Ovary (tissue), 9 donors: ENCODE results near the gene GRIN1. TPM values are rescaled to one million over a fixed set of nuclear protein-coding genes. Genes with fewer than 3 reads are reported as not detected.

Experiments used
- DNase-seq, 5 donors: peaks; one replicate each; pipeline ENCODE4 v3.0.0-alpha.2; 2019 to 2020
- H3K27ac ChIP-seq, 2 donors: fragments of 200-600 bp; one replicate each; pipeline versions ENCODE4 v1.5.1 to v1.8.0; 2019 to 2022
- H3K27me3 ChIP-seq: fragments of 200-600 bp; one replicate; pipeline ENCODE4 v1.8.0; 2022
- H3K36me3 ChIP-seq: fragments of 200-600 bp; sonication (generic); one replicate; pipeline ENCODE4 v1.5.1; 2019
- H3K4me1 ChIP-seq: one replicate; pipeline ENCODE4 v1.8.1; 2013; ENCODE audit warnings: mild to moderate bottlenecking, moderate library complexity; ENCODE audit not compliant: insufficient read depth
- H3K4me3 ChIP-seq: fragments of 200-600 bp; sonication (generic); one replicate; pipeline ENCODE4 v1.5.1; 2017
- H3K9me3 ChIP-seq, 2 donors: fragments of 200-600 bp in 1 of 2; sonication (generic) in 1 of 2; one replicate each; pipeline versions ENCODE4 v1.5.1 to v1.8.1; 2013 to 2019; ENCODE audit warnings: mild to moderate bottlenecking in 1 of 2, moderate library complexity in 1 of 2
- EP300 ChIP-seq: sonication (generic); formaldehyde crosslinking; IDR thresholded peaks from one replicate; pipeline ENCODE4 v1.6.1; 2017; ENCODE audit warnings: antibody characterized with exemption
- POLR2A ChIP-seq: fragments of 450-650 bp; IDR thresholded peaks from one replicate; pipeline ENCODE4 v1.6.1; 2017; ENCODE audit warnings: antibody characterized with exemption, mild to moderate bottlenecking, moderate library complexity
- WGBS, 3 donors: extraction: QIAGEN DNeasy Blood & Tissue Kit in 1 of 3; methylation state at CpG; one replicate each; pipeline versions ENCODE4 v1.1.5 to v1.1.7; 2013 to 2017; 5-methylcytosine and 5-hydroxymethylcytosine counted together
- intact Hi-C, 4 donors: fragments of 100-400 bp; cut with DNase I; formaldehyde crosslinking; loops; one replicate each; pipeline versions ENCODE4 v1.11.0 to v1.15.1; 2022 to 2023
- polyA plus RNA-seq, 2 donors: library from polyadenylated mRNA; stranded (reverse); fragments of 200-250 nt in 1 of 2; fragments of 350-450 nt in 1 of 2; fragmentation: Illumina TruSeq in 1 of 2; extraction: RNeasy Lipid Tissue Mini Kit (QIAGEN cat#74804) in 1 of 2; gene quantifications; one replicate each; pipeline ENCODE4 v1.2.3, GENCODE V29; 2013 to 2014
- total RNA-seq, 7 donors: library from RNA; depleted of rRNA in 2 of 7; stranded (reverse); fragments of >200 nt in 2 of 7; fragmentation: NEBNext Ultra II Directional in 3 of 7; extraction: Animal tissue kit (Norgen Biotek cat#: 25700) in 3 of 7; gene quantifications; one replicate each; pipeline versions ENCODE4 v1.1.0 to v1.2.4, GENCODE V29; 2016 to 2023
- TF ChIP-seq, protein P1 (sequence below), 3 donors: fragments of 450-650 bp in 2 of 3; fragments of 200-600 bp in 1 of 3; IDR thresholded peaks; one replicate each; pipeline versions ENCODE4 v1.5.1 to v1.8.0; 2016 to 2022; ENCODE audit warnings: antibody characterized with exemption in 3 of 3, mild to moderate bottlenecking in 1 of 3
- donor health status: DM: no; HTN: no; CAD: no; lungs with moderate emphysema.
- donor health status: DM: no; HTN: no; CAD: no.
- donor health status: Bipolar disorder and iron deficiency.
- donor health status: DM: yes; HTN: yes; CAD: no.
- donor health status: DM: no; HTN: no; CAD: no.
- donor health status: DM: yes; HTN: yes; CAD: no.

GRIN1 gene
- total and polyA plus RNA-seq, 9 donors: 0.15 TPM; not detected in 8

DNA sequence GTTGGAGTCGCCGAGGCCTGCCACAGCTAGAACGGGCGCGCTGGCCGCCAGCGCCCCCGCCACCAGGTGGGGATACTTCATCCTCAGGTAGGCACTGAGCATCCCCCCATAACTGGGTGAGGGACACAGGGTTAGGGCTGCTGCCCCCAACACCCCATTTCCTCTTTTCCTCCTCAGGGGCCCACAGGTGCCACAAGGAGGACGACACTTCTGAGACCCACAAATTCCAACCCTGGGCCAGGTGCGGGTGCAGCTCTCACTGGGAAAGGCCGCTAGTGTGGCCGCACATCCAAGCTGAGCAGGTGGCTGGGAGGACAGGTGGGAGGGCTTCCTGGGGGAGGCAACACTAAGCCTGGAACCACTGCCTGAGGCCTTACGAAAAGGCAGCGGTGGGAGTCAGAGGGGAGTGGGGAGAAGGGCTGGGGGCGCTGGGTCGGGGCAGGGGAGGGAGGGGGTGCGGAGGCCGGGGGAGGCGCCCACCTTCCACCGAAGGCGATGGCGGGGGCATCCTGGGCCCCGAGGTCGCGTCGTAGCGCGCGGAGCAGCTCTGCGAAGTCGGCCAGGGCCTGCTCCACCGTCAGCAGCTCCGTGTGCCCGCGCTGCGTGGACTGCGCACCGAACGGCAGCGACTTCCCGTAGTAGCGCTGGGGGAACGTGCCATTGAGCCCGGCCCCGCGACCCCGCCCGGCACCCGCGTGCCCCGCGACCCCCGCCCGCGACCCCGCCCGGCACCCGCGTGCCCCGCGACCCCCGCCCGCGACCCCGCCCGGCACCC, 25.4 kb upstream of the GRIN1 start:
- no peak for DNase-seq
- peak overlapping the region; percentile 29 for H3K4me3 ChIP-seq
- H3K36me3 ChIP-seq: no peaks in the 10 kb centered on the region
- no peaks in the 10 kb centered on the region for H3K9me3 ChIP-seq
- 25 to 78% (median 36%) methylated on average over 14 to 66 of the region's 66 CpGs for WGBS, 3 donors
- H3K27me3 ChIP-seq: no peaks in the 10 kb centered on the region
- TF ChIP-seq, protein P1, sequence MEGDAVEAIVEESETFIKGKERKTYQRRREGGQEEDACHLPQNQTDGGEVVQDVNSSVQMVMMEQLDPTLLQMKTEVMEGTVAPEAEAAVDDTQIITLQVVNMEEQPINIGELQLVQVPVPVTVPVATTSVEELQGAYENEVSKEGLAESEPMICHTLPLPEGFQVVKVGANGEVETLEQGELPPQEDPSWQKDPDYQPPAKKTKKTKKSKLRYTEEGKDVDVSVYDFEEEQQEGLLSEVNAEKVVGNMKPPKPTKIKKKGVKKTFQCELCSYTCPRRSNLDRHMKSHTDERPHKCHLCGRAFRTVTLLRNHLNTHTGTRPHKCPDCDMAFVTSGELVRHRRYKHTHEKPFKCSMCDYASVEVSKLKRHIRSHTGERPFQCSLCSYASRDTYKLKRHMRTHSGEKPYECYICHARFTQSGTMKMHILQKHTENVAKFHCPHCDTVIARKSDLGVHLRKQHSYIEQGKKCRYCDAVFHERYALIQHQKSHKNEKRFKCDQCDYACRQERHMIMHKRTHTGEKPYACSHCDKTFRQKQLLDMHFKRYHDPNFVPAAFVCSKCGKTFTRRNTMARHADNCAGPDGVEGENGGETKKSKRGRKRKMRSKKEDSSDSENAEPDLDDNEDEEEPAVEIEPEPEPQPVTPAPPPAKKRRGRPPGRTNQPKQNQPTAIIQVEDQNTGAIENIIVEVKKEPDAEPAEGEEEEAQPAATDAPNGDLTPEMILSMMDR (IDR thresholded peaks at IDR 0.05): no peak
- TF ChIP-seq EP300: no peak
- TF ChIP-seq POLR2A: no peak
- no peak overlapping the region for H3K27ac ChIP-seq
- peaks cover 4% of the 10 kb centered on the region for H3K4me1 ChIP-seq
- intact Hi-C loops: loop anchor here in 1 of 4 donors (10.0 kb wide), 1 partner anchor 121 kb away; the partner anchor contains the start of gene SLC34A3

DNA sequence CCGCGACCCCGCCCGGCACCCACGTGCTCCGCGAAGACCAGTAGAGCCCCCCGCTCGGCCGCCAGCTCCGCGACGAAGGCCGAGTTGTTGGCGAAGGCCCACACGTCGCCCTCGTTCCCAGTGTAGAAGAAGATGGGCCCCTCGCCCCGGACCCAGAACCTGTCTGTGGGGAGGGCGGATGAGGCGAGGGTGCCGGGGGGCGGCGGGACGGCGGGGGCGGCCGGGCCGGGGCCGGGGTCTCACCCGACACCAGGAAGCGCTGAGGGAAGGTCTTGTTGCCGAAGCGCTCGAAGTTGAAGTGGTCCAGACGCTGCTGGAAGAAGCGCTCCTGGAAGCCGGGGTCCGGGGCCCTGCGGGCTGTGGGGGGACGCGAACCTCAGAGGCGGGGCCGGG, 24.7 kb upstream of the GRIN1 start:
- H3K27me3 ChIP-seq: no peaks in the 10 kb centered on the region
- DNase-seq: peak in 1 of 5 donors; percentile 33
- intact Hi-C loops: loop anchor here in 1 of 4 donors (10.0 kb wide), 1 partner anchor 121 kb away; the partner anchor contains the start of gene SLC34A3
- H3K27ac ChIP-seq: no peak overlapping the region
- H3K36me3 ChIP-seq: no peaks in the 10 kb centered on the region
- H3K9me3 ChIP-seq: no peaks in the 10 kb centered on the region
- TF ChIP-seq, protein P1 (IDR thresholded peaks at IDR 0.05): no peak
- TF ChIP-seq EP300: no peak
- no peak for TF ChIP-seq POLR2A
- peaks cover 4% of the 10 kb centered on the region for H3K4me1 ChIP-seq
- peak overlapping the region; percentile 58 for H3K4me3 ChIP-seq
- 1 to 2% (median 1%) methylated on average over 14 to 45 of the region's 45 CpGs for WGBS, 3 donors

DNA sequence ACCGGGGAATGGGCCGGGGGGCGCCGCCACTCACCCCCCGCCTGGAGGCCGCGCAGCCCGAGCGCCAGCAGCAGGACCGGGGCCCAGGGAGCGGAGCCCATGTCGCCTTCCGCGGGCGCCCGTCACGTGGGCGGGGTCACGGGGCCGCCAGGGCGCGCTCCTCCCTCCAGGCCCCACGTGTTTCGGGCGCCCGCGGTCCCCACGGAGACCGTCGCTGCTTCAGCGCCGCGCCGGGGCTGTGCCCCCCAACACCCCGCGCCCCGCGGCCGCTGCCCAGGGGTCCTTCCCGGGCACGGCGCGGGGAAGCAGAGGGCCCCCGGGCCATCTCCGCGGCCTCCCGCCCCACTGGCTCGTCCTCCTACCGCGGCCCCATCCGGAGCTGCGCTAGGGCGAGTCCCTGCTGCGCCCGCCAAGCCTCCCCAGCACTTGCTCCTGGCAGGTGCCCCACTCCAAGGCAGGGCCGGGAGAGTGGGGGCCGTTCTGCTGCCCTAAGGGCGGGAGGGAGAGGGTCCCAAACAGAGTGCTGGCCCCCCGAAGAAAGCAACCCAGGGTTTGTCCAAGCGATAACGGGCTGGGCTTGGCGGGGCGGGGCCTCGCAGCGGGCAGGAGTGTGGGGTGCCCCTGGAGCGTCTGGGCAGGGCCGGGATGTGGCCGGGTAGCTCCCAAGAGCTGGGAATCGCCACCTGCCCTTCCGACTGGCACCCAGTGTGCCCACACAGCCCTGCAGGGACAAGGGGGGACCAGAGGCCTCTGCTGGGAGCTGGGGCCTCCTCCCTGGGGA, 24.2 kb upstream of the GRIN1 start, which contains the start of gene DPP7:
Gene DPP7 (minus strand): TSS at position 121 of the 781 bp plus-strand sequence. CDS start 20 bp downstream, at position 101.
- peak within 1 kb of the TSS; percentile 58 for H3K4me3 ChIP-seq
- DNase-seq: peak; percentile 65 to 79 (median 67)
- peaks cover 4% of the 10 kb centered on the region for H3K4me1 ChIP-seq
- no peaks in the 10 kb centered on the region for H3K9me3 ChIP-seq
- H3K27ac ChIP-seq: no peak within 1 kb of the TSS
- 6 to 12% (median 9%) methylated on average over 41 to 70 of the region's 70 CpGs for WGBS, 3 donors
- intact Hi-C loops: loop anchor here in 3 of 4 donors (5.0 to 10.0 kb wide), 2 partner anchors 112 to 120 kb away; partner anchors contain the start of genes CYSRT1 (in 2 of the 3), RNF224 (in 2 of the 3) and SLC34A3 (in 1 of the 3)
- TF ChIP-seq, protein P1 (IDR thresholded peaks at IDR 0.05): no peak
- TF ChIP-seq EP300 (no peak), POLR2A (no peak)
- no peaks in the 10 kb centered on the region for H3K27me3 ChIP-seq
- no peaks in the 10 kb centered on the region for H3K36me3 ChIP-seq

DNA sequence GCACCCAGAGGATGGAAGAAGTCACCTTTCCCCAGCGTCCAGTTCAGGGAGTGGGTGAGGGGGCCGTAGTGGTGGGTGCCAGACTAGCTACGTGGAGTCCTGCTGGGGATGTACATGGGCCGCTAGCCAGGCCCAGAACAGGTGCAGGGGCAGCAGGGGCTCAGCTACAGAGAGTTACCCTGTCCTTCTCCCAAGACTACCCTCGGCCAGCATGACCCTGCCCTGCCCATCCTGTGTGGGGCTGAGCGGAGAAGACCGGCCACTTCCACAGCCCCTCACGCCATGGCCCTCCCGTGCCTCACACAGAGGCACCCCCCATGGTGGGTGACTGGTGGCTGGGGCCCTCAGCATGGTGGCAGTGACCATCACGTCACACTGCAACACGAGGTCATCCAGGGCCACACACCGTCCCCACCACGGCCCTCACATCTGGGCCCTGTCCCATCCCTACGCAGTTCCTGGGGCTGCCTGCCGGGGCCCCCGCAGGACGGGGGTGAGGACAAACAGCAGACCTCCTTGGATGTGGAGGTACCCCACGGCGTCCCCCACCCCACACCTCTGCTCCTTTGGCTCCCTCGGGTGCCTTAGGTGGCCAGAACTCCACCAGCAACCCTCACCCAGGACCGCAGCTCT, 23.4 kb upstream of the GRIN1 start:
- Histone ChIP-seq H3K36me3 (no peaks in the 10 kb centered on the region), H3K27me3 (no peaks in the 10 kb centered on the region), H3K4me1 (peaks cover 4% of the 10 kb centered on the region), H3K9me3 (no peaks in the 10 kb centered on the region), H3K27ac (no peak overlapping the region), H3K4me3 (no peak overlapping the region)
- TF ChIP-seq POLR2A (no peak), EP300 (no peak)
- TF ChIP-seq, protein P1 (IDR thresholded peaks at IDR 0.05): no peak
- 72 to 80% (median 75%) methylated on average over 20 to 21 of the region's 21 CpGs for WGBS, 3 donors
- intact Hi-C loops: loop anchor here in 3 of 4 donors (5.0 to 10.0 kb wide), 2 partner anchors 112 to 119 kb away; partner anchors contain the start of genes CYSRT1 (in 2 of the 3), RNF224 (in 2 of the 3) and SLC34A3 (in 1 of the 3)
- no peak for DNase-seq
